HuH-7 (cell line): ENCODE results near the gene HEYL.
"Not testable (repeated sequence)": the region's sequence is repeated elsewhere in the genome, so short reads cannot be mapped to it uniquely, and the experiment has no call there.

Experiments
- DNase-seq: peaks from one replicate; pipeline ENCODE4 v3.0.0; 2011; ENCODE audit warnings: low spot score

HEYL gene

DNA sequence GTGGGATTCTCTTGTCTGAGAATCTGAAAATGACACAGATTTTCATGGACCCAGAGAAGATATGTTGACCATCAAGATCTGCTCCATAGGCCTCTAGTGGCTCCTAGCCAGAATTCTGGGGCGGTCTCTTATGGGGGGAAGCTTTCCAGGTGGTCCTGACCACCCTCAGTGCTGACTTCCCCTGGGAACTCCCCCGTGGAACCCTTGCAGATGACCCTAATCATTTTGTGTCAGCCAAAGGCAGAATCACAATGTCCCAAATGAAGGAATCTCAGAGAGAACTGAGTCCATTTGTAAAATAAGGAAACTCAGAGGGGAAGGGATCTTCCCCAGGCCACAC lies 3.6 kb downstream of the HEYL start:
- no peak for DNase-seq

DNA sequence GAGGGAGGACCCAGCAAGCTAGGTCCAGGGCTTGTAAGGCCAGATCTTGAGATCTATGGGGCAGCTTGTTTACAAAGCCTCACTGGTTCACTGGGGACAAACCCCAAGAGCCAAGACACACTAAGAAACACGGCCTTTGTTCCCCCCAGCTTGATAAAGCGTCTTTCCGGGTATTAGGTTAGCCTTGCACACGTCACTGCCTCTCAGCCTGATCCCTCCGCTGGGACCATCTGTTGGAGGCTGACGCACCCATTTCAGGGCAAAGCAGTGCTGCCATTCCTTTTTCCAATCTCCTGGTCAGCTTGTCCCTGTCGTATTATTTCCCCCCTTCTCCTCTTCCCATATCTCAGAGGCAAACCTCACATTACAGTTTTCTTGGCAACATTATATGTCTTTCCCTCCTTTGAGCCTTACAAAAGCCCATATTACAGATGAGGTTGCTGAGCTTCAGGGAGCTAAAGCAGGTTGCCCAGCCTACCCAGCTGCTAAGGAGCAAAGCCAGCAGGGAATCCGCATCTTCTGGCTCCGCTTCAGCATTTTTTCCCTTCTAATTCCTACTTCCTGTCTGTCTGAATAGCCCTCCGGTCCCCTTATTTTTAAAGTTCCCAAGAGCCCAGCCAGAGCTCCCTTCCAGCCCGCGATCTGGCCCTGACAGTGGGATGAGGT lies 4.1 kb downstream of the HEYL start:
- no peak for DNase-seq

DNA sequence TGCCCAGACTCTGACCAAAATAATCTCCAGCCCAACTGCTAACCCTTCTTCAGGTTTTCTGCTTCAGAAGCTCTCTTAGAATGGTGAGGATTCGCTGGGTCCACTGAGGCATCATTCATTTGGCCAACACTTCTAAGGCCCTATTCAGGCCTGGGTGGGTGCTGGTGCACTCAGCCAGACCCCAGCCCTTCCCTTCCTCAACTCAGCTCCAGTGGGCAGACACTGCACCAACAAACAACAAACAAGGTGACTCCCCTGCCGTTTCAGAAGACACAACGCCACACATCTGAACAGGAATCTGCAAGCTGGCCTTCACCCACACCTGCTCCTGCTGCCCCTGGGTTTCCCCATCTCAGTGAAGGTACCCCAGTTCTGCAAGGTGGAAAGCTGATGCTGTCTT lies 6.0 kb downstream of the HEYL start:
- no peak for DNase-seq

DNA sequence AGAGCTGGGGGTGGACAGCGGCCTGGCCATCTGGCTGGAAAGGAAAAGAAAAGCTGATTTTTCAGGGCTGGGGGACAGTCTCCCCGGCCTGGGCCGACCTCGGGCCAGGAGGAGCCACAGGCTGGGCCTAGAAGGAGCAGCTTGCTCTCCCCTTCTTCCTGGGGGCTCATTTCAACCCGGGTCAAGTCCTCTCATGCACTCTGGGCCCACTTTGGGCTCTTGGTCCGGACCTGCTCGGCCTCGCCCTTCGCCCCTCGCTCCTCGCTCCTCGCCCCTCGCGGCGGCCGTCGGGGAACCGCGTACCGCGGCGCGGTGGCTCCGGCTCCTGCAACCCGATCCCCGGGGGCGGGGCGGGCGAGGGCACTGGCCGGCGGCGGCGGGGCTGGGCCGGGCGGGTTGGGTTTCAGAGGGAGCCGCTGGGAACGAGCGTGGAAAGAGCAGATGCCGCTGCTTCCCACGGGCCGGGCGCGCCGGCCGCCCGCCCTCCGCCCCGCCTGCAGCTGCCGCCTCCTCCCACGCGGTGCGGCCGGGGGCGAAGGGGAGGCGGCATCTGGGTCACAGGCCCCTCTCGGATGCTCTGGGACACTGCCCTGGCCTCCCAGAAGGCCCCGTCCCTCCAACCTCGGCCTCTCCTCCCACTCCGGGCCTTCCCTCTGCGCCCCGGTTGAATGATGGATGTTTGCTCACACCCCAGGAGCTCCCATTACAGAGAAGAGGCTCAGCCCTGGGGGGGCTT lies 6.6 kb downstream of the HEYL start:
- no peak for DNase-seq

DNA sequence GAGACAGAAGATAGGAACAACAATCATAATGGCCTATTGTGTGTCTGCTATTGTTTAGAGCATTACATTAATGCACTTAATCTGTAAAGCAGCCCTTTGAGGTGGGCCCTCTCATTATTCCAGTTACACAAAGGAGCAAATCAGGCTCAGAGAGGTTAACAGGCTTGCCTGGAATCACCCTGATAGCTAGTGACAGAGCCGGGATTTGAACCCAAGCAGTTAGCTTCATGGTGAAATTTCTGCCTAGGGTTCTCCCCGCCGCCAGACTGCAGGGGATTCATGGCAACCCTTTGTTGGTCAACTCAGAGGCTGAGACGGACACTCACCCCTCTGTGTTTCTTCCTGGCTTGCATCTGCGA lies 7.1 kb downstream of the HEYL start:
- DNase-seq, result no peak

DNA sequence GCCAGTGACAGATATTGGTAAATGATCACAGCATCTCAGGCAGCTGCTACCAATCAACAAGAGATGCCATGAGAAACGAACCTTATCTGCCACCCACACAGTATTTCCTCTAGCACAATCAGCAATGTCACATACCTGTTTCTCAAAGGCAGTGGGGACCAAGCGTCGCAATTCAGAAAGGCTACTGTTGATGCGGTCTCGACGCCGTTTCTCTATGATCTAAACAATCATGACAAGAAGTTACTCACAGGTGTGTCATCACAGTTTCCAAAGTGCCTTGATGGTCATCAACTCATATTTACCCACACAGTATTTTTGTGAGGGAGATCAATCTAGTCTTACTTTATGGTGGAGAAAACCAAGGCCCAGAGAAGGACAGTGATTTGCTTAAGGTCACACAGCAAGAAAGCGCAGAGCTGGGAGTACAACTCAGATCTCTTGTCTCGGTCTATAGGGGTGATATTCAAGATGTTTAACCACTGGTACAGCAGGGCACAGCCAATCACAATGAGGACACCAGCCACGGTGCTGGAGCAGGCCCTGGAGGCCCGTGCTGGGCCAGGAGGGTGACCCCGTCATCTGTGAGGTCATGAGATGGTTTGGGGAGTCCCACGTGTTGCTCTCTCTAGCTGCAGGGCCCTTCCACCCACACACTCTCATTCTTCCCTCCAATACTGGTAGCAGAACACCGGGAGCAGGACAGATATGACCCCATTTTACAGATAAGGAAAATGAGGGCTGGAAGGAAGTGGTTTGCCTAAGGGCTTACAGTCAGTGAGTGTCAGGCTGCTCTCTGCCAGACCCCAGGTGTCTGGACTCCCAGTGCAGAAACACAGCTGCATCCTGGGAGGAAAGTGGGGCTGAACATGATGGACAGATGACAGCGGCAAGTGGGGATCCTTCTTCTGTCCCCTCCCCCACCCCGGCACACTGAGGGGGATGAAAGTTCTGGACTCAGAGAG lies 7.8 kb downstream of the HEYL start:
- DNase-seq, result no peak

DNA sequence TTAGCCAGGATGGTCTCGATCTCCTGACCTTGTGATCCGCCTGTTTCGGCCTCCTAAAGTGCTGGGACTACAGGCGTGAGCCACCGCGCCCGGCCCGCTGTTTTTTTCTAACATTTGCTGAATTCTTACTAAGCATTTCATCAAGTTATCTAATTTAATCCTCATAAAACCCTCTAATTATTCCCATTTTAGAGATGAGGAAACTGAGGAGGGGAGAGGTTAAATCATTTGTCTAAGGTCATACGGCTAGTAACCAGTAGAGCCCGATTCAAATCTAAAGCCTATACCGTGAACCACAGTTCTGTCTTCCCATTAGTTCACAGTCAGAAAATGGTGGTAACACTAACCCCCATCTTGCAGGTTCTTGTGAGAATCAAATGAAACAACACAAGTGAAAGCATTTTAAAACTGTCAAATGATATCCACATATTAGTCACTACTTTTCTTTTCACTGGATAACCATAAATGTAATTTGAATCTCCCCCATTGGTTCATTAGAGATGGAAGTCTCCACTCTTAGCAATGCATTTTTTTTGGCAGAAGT lies 10.6 kb downstream of the HEYL start:
- DNase-seq, result no peak

DNA sequence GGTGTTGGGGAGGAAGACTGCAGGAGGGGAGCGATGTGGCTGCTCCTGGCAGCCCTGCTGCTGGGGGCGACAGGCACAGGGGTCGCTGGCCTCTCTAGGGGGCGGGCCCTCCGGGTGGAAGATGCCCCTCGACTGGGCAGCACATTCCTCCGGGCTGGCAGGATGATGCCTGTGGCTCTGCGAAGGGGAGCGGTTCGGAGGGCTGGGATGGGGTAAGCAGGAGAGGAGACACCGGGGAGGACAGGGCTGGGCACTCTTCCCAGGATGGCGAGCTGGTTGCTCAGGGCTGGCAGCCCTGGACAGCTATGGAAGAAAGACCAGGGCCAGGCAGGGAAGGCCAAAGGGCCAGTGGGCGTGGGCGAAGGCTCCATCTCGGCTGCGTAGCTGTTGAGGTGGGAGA lies 12.8 kb downstream of the HEYL start:
- no peak for DNase-seq

DNA sequence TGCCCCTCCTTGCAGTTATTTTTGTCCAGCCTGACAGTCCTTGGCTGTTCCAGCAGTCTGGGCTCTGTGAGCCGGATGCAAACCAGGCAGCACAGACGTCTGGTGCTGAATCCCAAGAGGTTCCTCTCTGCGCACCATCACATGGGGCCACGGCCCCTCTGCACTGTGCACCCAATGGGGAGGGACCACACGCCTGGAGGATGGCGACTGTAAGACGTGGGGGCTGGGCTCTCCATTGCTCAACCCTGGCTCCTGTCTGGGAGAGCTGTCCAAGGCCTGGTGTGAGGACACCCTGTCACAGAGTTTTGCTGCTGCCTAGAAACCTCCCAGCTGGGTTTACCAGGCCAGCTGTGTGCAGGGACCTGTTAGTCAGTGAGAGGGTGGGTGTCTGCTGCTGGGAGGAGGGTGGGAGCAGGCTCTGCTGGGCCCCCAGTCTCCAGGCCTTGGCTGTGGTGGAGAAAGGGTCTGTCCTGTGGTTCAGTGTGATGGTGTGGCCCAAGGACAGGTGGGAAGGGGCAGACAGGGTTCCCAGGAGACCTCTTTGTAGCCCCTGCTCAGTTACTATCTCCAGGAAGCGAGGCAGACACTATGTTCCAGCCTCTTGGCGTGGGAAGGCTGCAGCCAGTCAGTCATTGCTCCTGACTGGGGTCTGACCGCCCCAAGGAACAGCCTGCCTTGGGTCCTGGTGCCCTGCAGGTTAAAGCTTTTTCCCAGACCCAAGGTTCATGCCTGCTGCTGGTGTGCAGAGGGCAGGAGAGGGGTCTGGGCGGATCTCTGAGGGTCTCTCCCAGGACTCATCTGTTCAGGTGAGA lies 13.8 kb downstream of the HEYL start:
- no peak for DNase-seq

DNA sequence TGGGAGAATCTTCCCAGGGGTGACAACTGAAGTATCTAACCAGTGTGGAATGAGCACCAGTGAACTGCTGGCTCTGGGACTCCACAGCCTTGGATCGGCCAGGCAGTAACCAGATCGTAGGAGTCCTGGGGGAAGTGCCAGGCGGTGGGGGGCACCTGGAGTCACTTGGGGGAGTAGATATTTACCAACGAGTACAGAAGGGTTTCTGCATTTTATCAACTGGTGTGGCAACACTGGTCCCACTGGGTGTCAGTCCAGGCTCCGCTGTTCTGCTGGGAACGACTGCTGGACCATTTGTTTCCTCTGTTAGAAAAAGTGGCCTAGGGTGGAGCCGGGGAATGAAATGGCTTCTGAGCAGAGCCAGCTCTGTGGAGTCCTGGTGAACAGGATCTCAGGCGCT lies 14.4 kb downstream of the HEYL start:
- no peak for DNase-seq

DNA sequence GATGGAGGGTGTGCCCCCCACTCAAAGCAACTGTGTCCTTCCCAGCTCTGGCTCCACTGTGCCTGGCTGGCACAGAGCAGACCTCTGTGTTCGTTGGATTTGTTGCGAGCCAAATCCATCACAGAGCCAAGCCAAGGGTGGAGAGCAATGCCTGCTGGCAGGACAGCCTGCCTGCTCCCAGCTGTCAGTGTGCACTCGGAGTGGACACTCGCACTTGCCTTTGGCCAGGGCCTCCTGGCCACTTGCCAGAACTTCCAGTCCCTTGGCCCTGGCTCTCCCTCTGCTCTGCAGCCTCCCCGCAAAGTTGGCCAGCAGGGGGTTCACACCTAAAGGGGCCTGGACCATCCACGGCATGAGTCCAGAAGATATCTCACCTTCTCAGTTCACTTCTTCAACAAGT lies 16.4 kb downstream of the HEYL start:
- DNase-seq, result no peak

DNA sequence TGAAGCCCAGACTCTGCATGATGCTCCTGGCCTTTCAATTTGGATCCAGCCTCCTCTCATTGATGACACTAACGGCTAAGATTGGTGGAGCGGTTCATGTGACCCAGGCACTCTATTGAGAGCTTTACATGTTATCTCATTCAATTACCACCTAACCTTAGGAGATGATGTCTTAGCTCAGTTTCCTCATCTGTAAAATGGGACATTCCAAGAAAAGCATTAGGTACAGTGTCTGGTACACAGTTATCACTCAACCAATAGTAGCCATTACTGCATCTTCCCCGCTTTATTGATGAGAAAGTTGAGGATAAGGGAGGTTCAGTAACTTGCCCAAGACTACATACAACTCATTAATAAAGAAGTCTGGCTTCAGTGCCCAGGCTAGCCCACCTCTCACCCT lies 17.0 kb downstream of the HEYL start:
- no peak for DNase-seq

DNA sequence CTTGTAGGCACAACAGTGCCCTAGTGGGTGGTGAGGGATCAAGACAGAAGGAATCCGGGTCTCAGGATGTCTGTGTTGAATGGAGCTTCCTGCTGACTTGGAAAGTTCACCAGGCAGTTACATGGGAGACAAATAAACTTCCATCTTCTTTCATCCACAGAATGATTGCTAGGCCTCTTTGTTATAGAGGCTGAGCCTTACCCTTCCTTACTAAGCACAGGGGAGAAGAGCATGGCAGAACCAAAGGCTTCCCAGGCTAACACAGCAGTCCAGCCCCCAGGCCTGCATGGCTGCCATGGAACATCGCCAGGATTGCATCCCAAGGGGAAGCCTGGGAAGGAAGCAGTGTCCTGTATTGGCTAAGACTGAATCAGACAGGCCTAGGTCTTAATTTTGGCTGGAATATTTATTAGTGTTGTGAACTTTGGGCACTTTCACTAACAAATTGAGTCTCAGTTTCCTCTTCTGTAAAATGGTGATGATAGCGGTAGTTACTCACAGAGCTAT lies 18.7 kb downstream of the HEYL start:
- no peak for DNase-seq

DNA sequence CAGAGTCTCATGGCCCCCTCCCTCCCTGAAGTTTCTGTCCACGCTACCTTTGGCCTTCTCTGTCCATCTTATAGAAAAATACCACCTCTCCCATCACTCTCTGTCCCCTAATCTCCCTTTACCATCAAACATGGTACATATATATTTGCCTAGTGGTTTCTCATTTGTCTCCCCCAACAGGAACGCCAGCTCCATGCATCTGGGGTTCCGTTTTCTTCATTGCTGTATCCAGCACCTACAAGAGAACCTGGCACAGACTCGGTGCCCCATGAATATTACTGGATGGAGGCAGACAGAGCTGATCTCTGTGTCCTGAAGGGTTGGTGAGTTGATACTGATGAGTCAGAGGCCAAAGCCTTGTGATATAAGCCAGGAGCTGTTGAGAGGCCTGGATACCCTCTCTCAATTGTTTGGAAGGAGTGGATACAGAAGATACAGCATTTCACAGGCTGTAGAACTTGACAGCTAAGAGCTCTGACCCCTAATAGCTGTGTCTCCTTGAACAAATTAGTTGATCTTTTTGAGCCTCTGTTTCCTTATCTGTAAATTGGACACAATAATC lies 21.9 kb downstream of the HEYL start:
- no peak for DNase-seq

DNA sequence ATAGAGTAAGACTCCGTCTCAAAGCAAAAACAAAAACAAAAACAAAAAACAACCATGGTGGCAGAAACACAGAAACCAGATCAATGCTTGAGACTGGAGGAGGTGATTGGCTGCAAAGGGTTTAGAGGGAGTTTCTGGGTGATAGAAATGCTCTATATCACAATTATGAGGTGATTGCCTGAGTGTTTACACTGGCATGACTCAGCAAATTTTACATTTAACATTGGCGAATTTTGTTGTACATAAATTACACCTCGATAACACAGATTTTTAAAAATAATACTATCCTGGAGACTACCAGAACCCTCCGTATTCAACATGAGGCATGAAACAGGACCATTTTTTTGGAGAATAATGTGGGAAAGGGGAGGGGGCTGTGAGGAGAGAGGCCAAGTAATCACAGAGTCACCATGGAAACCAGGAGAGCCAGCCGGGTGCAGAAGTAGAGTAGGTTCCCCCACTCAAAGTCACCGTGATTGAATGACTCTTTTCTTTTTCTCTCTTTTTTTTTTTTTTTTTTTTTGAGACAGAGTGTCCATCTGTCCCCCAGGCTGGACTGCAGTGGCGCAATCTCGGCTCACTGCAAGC lies 24.3 kb downstream of the HEYL start:
- no peak for DNase-seq

DNA sequence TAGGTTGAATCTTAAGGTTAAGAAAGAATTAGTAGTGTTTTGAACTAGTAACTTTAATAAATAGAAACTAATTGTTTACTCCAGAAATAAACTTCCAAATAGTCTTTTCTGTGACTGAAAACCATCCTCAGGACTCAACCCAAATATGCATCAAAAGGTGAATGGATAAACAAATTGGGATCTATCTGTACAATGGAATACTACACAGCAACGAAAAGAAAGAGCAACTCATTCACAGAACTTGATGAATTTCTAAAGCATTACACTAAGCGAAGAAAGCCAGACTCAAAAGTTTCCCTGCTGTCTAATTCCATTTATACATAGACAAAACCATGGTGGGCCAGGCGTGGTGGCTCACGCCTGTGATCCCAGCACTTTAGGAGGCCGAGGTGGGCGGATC lies 25.0 kb downstream of the HEYL start:
- DNase-seq, result no peak

DNA sequence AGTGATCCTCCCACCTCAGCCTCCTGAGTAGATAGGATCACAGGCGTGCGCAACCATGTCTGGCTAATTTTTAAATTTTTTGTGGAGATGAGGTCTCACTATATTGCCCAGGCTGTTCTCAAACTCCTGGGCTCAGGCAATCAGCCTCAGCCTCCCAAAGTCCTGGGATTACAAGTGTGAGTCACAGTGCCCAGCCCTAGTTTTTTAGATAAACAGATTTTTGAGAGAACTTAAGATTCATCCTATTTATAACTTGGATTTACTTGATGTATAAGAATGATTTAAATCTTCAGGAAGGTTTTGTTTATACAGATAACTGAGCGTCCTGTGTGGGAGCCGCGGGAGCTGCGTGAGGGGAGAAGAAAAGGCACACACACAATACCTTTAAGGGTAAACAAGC lies 26.2 kb downstream of the HEYL start:
- no peak for DNase-seq

DNA sequence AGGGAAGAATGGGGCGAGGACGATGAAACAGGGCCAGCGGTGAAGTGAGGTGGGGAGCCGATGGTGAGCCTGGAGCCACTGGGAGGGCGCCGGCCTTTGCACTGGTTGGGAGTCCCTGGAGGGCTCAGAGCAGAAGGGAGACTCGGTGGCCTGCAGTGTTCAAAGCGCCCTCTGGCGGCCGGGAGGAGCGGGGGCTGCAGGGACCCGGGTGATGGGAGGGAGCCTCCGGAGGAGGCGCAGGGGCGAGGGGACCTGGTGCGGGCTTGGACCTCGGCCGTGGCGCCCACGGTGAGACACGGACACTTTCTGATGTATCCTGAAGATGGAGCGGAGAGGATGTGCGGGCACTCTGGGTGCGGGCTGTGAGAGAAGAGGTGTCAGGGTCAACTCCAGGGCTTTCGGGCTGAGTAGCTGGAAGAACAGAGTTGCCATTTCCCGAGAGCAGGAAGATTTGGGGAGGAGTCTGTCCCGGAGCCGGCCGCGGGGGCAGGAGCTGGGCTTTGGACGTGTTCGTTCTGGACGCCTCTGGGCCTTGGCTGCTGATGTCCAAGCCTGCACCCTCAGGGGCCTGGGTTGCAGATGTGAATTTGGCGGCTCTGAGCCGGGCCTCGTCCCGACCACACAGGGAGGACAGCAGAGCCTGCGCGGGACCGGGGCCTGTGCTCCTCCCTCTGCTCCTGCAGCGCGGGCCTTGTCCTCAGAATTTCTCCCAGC lies 29.7 kb downstream of the HEYL start:
- DNase-seq, result peak; percentile 89

DNA sequence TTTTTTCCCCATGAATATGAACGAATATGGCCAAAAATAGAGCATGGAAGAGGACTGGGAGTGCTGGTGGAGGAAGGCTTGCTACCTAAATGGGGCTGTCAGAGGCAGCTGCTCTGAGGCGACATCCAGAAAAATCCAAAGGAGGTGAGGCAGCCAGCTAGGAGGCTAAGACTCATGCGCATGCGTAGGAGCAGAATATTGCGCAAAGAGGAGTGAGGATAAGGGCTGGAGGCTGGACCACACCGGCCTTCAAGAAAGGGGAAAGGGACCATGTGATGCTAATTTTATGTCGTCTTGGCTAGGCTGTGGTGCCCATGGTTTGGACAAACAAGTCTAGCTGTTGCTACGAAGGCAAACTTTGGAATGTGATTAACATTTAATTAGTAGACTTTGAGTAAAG lies 30.5 kb downstream of the HEYL start:
- DNase-seq, result no peak

DNA sequence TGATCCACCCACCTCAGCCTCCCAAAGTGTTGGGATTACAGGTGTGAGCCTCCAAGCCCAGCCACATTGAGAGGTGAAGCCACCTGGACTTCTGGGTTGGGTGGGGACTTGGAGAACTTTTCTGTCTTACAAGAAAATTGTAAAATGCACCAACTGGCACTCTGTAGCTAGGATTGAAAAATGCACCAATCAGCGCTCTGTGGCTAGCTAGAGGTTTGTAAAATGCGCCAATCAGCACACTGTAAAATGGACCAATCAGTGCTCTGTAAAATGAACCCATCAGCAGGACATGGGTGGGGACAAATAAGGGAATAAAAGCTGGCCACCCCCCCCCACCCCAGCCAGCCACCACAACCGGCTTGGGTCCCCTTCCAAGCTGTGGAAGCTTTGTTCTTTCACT lies 35.8 kb downstream of the HEYL start:
- not testable (repeated sequence) for DNase-seq
